GM18526 (cell line): ENCODE results near the gene PHF3.

ENCODE experiments used
- POLR2A ChIP-seq: IDR thresholded peaks from 3 replicates; pipeline ENCODE4 v1.6.1; 2011; ENCODE audit not compliant: insufficient read length; ENCODE audit errors: extremely low read depth

PHF3 gene

DNA sequence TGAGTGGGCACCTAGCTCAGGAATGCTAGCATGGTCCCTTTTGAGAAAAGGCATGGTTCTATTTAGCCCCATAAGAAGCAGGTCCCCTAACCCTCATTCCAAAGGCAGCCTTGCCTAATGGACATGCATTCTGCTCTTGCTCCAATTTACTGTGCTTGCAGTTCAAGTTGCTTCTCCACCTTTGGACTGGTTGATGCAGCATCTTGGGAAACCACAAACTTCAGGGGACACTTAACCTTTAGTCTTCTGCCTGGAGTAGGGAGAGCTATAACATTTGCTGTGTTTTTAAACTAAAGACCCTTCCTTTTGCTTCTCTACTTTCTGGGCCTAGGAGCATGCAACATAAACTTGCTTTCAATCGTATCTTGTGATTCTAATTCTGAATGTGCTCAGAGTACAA is 5.1 kb upstream of the PHF3 start:
- no peak for TF ChIP-seq POLR2A

DNA sequence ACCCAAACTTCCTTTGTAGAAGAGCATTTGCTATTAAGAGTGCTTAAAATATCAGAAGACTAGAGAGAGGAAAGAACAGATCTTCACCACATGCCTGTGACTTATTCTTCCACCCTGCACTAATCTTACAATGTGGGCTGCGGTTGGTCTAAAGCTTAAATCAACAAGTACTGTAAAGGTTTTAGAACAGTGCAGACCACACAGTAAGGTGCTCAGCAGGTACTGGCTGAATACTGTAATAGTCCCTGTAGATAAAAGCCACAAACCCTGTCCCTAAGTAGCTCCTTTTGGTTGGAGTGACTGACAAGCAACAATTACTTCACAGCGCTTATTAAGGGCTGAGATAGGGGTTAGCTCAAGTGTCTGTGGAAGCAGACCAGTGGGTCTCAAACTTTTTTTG is 972 bp upstream of the PHF3 start:
- TF ChIP-seq POLR2A, result no peak

- no peak for TF ChIP-seq POLR2A
Measured at GRCh38 chr6:63635215-63635587, 401 bp upstream of the PHF3 start.

DNA sequence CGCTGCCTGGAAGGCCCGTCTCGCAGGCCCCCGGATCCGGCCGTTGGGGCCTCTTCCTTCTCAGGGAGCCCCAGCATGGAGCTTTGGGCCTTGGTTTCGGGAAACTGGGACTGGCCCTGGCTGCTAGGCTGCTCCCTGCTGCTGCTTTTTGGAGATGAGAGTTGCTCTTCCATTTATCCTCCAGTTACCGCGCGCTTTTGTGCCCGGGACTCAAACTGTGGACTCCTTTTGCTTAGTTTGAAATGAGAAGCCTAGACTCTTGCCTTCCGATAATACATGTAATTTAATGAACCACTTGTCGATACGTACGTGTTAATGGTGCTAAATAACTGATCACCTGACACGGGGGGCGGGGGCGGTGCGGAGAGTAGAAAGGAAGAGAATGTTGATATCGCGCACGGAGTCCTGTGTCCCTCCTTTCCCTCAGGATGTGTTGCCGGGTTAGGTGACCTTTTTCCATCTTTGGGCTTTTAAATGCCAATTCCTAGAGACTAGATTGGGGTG is 968 bp downstream of the PHF3 start:
- no peak for TF ChIP-seq POLR2A

DNA sequence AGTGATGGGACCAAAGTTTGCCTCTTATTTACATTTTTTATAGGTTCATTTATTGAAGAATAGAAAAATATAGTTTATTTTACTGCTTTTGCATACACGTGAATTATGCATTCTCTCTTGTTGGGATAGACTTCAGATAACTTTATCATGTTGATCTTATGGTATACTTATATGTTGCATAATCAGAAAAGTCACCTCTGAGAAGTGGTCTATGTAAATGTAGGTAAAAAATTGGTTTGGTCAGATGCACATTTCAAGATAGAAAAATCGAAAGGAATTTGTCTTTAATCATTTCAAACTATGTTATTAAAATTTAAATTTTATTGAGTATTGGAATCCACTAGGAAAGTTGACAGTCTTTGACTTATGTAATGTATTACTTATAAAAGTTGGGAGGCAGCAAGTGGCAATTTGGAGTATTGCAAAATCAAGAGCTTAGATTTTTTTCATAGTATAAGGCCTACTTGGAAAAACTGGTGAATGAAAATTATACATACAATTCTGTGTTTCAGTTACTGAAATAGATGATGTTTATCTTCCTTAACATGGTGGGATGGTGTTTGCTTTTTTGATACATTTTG is 2.4 kb downstream of the PHF3 start:
- no peak for TF ChIP-seq POLR2A

DNA sequence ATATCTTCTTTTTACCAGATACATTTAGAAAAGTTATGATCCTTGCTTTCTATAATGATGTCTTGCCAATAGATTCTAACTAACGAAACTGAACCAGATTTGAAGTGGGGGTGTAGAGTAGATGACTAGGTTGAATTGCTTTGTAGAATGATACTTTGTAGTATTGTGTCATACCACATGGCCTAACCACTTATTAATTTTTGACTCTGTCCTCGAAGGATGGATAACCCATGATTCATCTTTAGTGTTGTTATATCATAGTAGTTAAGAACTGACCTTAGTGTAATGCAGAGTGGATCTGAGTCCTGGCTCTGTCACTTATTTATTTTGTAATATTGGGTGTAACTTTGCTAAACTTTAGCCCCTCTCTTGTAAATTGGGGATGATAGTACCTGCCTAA is 4.5 kb downstream of the PHF3 start:
- TF ChIP-seq POLR2A, result no peak

DNA sequence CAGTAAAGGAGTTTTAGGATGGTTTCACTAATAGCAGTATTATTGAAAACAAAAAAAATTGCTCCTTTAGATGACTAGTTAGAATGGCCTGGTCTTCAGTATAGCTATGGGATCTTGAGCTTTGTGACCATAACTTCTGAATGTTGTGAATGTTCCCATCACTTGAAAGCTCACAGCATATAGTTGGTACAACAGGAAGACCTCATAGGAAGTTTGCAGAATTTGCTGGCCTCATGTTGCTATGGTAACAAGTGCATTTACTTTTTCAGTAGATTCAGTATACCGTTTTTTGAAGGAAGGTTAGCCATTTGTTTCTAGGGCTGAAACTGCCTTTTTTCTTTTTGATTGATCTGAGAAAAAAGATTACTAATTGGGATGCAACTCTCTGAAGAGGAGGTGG is 8.3 kb downstream of the PHF3 start:
- TF ChIP-seq POLR2A, result no peak

- TF ChIP-seq POLR2A, result no peak
Measured at GRCh38 chr6:63644668-63645326, 9.2 kb downstream of the PHF3 start.

DNA sequence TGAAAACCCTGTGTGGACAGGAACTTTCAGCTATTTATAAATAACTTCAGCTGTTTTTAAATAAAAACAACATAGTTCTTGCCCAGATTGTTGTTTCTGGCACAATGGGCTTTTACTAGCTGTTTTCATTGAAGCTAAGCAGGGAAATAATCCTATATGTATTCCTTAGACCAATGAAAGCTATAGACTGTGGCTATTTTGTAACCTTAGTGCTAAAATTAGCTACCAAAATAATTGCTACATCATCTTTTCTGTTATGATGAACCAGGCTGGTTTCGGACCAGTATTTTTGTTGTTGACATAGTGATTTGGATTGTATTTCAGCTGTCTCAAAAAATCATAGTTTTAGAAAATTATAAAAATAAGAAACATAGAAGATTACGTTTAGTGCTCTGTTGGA is 13.7 kb downstream of the PHF3 start:
- no peak for TF ChIP-seq POLR2A

GRCh38 chr6:63649847-63650265 is 14.3 kb downstream of the PHF3 start:
- no peak for TF ChIP-seq POLR2A

- no peak for TF ChIP-seq POLR2A
Measured at GRCh38 chr6:63652980-63653379, 17.4 kb downstream of the PHF3 start.

DNA sequence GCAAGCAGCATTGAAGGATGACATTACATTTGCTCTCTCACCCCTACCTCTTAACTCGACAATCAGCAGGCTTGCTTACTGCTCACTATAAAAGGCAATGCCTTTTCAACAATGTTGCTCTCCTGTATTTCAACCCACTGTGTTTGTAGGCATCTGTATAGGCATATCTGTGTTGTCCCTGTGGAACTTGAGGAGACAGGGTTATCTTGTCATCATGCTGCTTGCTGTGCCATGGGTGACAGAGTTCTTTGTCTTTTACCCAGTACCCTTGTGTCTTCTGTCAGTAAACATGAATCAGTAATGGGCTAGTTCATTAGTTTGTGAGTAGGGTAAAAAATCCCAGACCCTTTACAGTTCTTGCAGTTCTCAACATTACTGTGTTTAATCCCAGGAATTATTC is 25.2 kb downstream of the PHF3 start:
- no peak for TF ChIP-seq POLR2A

DNA sequence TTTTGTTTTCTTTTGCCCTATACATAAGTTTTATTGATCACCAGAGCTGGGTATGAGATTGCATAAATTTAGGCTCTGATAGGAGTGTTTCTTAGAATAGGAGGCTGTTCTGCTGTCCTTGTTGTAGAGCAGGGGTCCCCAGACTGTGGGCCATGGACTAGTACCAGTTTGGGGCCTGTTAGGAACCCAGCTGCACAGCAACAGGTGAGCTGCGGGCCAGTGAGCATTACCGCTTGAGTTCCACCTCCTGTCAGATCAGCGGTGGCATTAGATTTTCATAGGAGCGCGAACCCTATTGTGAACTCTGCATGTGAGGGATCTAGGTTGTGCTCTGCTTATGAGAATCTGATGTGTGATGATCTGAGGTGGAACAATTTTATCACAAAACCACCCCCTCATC is 26.2 kb downstream of the PHF3 start:
- no peak for TF ChIP-seq POLR2A

DNA sequence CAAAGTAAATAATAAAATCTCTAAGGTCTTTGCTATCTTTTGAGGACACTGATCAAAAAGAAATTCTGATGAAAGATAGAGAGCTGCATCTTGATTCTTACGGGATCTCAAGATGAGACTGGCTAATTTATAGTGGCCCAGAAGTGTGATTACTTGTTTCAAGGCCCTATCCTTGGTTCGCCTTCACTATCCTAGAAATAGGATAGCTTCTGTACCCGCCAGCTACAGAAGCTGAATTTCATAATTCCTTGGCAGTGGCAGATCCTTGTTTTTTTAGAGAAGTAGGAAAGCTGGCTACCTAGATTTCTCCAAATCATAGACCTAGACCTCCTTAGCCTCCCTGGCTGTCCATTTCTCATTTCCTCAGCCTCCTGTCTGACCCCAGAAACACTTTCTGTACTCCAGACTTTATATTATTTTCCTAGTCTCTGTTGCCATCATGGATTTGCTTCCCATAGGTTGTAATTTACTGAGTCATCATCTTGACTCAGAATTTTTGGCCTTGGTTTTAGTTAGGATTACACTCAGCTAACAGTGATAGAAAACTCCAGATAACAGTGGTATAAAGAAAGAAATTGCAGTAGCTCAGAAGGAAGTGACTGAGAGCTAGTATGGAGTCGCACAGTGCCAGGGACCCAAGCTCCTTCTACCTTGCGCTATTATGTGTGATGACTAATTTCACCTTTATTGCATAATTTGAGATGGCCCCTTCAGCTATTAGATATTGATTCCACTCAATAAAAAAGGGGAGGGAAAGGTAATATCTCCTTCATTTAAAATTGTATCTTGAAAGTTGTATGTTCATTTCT is 27.7 kb downstream of the PHF3 start:
- TF ChIP-seq POLR2A, result no peak

- TF ChIP-seq POLR2A, result no peak
Measured at GRCh38 chr6:63663956-63664281, 28.3 kb downstream of the PHF3 start.

GRCh38 chr6:63671098-63671754 is 35.6 kb downstream of the PHF3 start:
- no peak for TF ChIP-seq POLR2A
